ENCODE results near the gene MRPS10. TPM values are rescaled to one million over a fixed set of nuclear protein-coding genes. Genes with fewer than 3 reads are reported as not detected.
"Not testable (repeated sequence)": the region's sequence is repeated elsewhere in the genome, so short reads cannot be mapped to it uniquely, and the experiment has no call there.

Gene MRPS10
- total RNA-seq, 2 donors from 2014 or later, result 8.9 to 14.0 TPM

GRCh38 chr6:42177514-42178364, 39.9 kb downstream of the MRPS10 start:
- no peaks in the 10 kb centered on the region for H3K36me3 ChIP-seq (replicated peaks in 1 of 2; ENCODE audit: insufficient read depth in 1 of 2, low read depth in 2 of 2)
- no peaks in the 10 kb centered on the region for H3K4me1 ChIP-seq
- no peaks in the 10 kb centered on the region for H3K27me3 ChIP-seq
- no peak for ATAC-seq
- no peak for TF ChIP-seq POLR2A (IDR thresholded peaks at IDR 0.05)
- no peak for TF ChIP-seq CTCF (IDR thresholded peaks at IDR 0.05)
- WGBS, 2 donors, result 31 to 81% methylated on average over 6 to 26 of the region's 27 CpGs
- DNase-seq, result no peak
- H3K27ac ChIP-seq, result no peak overlapping the region
- intact Hi-C loops (cut with DNase I), result no loop called here
- no peak overlapping the region for H3K4me3 ChIP-seq
- H3K9me3 ChIP-seq, result no peaks in the 10 kb centered on the region

- no peak overlapping the region for H3K4me3 ChIP-seq
- no peaks in the 10 kb centered on the region for H3K9me3 ChIP-seq
- no peaks in the 10 kb centered on the region for H3K27me3 ChIP-seq
- no peak overlapping the region for H3K27ac ChIP-seq
- intact Hi-C loops (cut with DNase I), result no loop called here
- TF ChIP-seq CTCF (IDR thresholded peaks at IDR 0.05) (no peak), POLR2A (IDR thresholded peaks at IDR 0.05) (no peak)
- ATAC-seq (no peak), DNase-seq (no peak)
- H3K36me3 ChIP-seq (replicated peaks in 1 of 2; ENCODE audit: insufficient read depth in 1 of 2, low read depth in 2 of 2), result no peaks in the 10 kb centered on the region
- H3K4me1 ChIP-seq, result no peaks in the 10 kb centered on the region
These were observed 40.7 kb downstream of the MRPS10 start for GRCh38 chr6:42176981-42177380.

- no peaks in the 10 kb centered on the region for H3K36me3 ChIP-seq (replicated peaks in 1 of 2; ENCODE audit: insufficient read depth in 1 of 2, low read depth in 2 of 2)
- TF ChIP-seq POLR2A (IDR thresholded peaks at IDR 0.05), result no peak
- no peak overlapping the region for H3K4me3 ChIP-seq
- intact Hi-C loops (cut with DNase I), result no loop called here
- H3K9me3 ChIP-seq, result no peaks in the 10 kb centered on the region
- H3K4me1 ChIP-seq, result no peaks in the 10 kb centered on the region
- no peaks in the 10 kb centered on the region for H3K27me3 ChIP-seq
- ATAC-seq, result no peak
- no peak for DNase-seq
- 82% methylated on average over 5 of the region's 5 CpGs for WGBS, 2 donors
- no peak overlapping the region for H3K27ac ChIP-seq
These were observed 41.8 kb downstream of the MRPS10 start for GRCh38 chr6:42175860-42176259.

GRCh38 chr6:42173101-42173500, 44.6 kb downstream of the MRPS10 start, which contains the start of gene GUCA1A:
Gene GUCA1A, plus strand, starts transcription at chr6:42173364. Its CDS starts 250 bp downstream, at chr6:42173614.
- DNase-seq (no peak), ATAC-seq (no peak)
- WGBS, 2 donors, result 78 to 79% methylated on average over 2 of the region's 2 CpGs
- Histone ChIP-seq H3K27me3 (no peaks in the 10 kb centered on the region), H3K27ac (no peak within 1 kb of the TSS), H3K36me3 (replicated peaks in 1 of 2; ENCODE audit: insufficient read depth in 1 of 2, low read depth in 2 of 2) (no peaks in the 10 kb centered on the region), H3K9me3 (no peaks in the 10 kb centered on the region), H3K4me1 (no peaks in the 10 kb centered on the region), H3K4me3 (no peak within 1 kb of the TSS)
- intact Hi-C loops (cut with DNase I), result no loop called here
- TF ChIP-seq POLR2A (IDR thresholded peaks at IDR 0.05) (no peak), CTCF (IDR thresholded peaks at IDR 0.05) (no peak)

GRCh38 chr6:42171813-42172581, 45.7 kb downstream of the MRPS10 start:
- no peak overlapping the region for H3K27ac ChIP-seq
- no peaks in the 10 kb centered on the region for H3K36me3 ChIP-seq (replicated peaks in 1 of 2; ENCODE audit: insufficient read depth in 1 of 2, low read depth in 2 of 2)
- H3K4me3 ChIP-seq, result no peak overlapping the region
- TF ChIP-seq CTCF (IDR thresholded peaks at IDR 0.05) (no peak), POLR2A (IDR thresholded peaks at IDR 0.05) (no peak)
- ATAC-seq (no peak), DNase-seq (no peak)
- H3K4me1 ChIP-seq, result no peaks in the 10 kb centered on the region
- 79 to 84% methylated on average over 7 of the region's 7 CpGs for WGBS, 2 donors
- no peaks in the 10 kb centered on the region for H3K9me3 ChIP-seq
- intact Hi-C loops (cut with DNase I), result no loop called here
- H3K27me3 ChIP-seq, result no peaks in the 10 kb centered on the region

GRCh38 chr6:42169780-42170179, 47.9 kb downstream of the MRPS10 start:
- H3K27me3 ChIP-seq; intact Hi-C loops (cut with DNase I): not testable (repeated sequence)

More at GRCh38 chr6:42169780-42170179, 47.9 kb downstream of the MRPS10 start:
- DNase-seq; H3K27ac ChIP-seq; H3K36me3 ChIP-seq (replicated peaks in 1 of 2; ENCODE audit: insufficient read depth in 1 of 2, low read depth in 2 of 2); ATAC-seq; H3K4me3 ChIP-seq; H3K4me1 ChIP-seq; H3K9me3 ChIP-seq: not testable (repeated sequence)
- 46 to 72% methylated on average over 2 of the region's 2 CpGs for WGBS, 2 donors

Measured in body of pancreas (tissue), 4 donors.